CD4-positive, CD25-positive, alpha-beta regulatory T cell (primary cell): Measurements from ENCODE around the gene ICA1. TPM values are rescaled to one million over a fixed set of nuclear protein-coding genes. Genes with fewer than 3 reads are reported as not detected.

Source experiments
- ATAC-seq, 2 donors: fragments of 150-1000 bp; cut with Tn5 transposase; one replicate each; pipeline ENCODE4 v1.10.0; 2021; ENCODE audit warnings: low read depth in 2 of 2, moderate number of reproducible peaks in 2 of 2, moderate library complexity in 1 of 2
- DNase-seq, 3 donors: peaks; one replicate each; pipeline versions ENCODE4 v3.0.0 to v3.0.0-alpha.2; 2012 to 2022; ENCODE audit warnings: mixed read lengths in 1 of 3
- H3K27ac ChIP-seq: one replicate; pipeline ENCODE4 v1.7.0; 2013; ENCODE audit warnings: mild to moderate bottlenecking, low read length; ENCODE audit not compliant: insufficient read depth, poor library complexity, severe bottlenecking
- H3K27me3 ChIP-seq: one replicate; pipeline ENCODE4 v1.7.0; 2013; ENCODE audit warnings: low read length; ENCODE audit not compliant: control insufficient read depth, insufficient read depth
- H3K36me3 ChIP-seq: one replicate; pipeline ENCODE4 v1.7.0; 2013; ENCODE audit warnings: mild to moderate bottlenecking, low read length, moderate library complexity; ENCODE audit not compliant: control insufficient read depth, insufficient read depth
- H3K4me1 ChIP-seq: 2 replicates; pipeline ENCODE4 v1.7.0; 2013; ENCODE audit warnings: mild to moderate bottlenecking, low read length; ENCODE audit not compliant: insufficient read depth, control insufficient read depth, poor library complexity, severe bottlenecking
- H3K4me3 ChIP-seq: one replicate; pipeline ENCODE4 v1.7.0; 2013; ENCODE audit warnings: low read depth, mild to moderate bottlenecking, low read length, moderate library complexity
- H3K9me3 ChIP-seq, 2 experiments: 1 replicate in 1 of 2; 2 replicates in 1 of 2; pipeline ENCODE4 v1.7.0; 2013; ENCODE audit warnings: low read length in 2 of 2, mild to moderate bottlenecking in 1 of 2, moderate library complexity in 1 of 2; ENCODE audit not compliant: control insufficient read depth in 2 of 2
- H3K27ac Mint-ChIP-seq, 3 donors: one replicate each; pipeline ENCODE4 v1.8.0; 2020 to 2022; ENCODE audit warnings: mild to moderate bottlenecking in 3 of 3, mixed read lengths in 3 of 3, moderate library complexity in 2 of 3
- H3K27me3 Mint-ChIP-seq: one replicate; pipeline ENCODE4 v1.8.0; 2022; ENCODE audit warnings: mild to moderate bottlenecking, mixed read lengths
- H3K36me3 Mint-ChIP-seq: one replicate; pipeline ENCODE4 v1.8.0; 2020; ENCODE audit warnings: mixed read lengths
- H3K4me1 Mint-ChIP-seq, 4 donors: one replicate each; pipeline ENCODE4 v1.8.0; 2020 to 2022; ENCODE audit warnings: mixed read lengths in 4 of 4, mild to moderate bottlenecking in 1 of 4
- H3K4me3 Mint-ChIP-seq, 4 donors: one replicate each; pipeline ENCODE4 v1.8.0; 2020 to 2022; ENCODE audit warnings: mild to moderate bottlenecking in 4 of 4, mixed read lengths in 4 of 4, moderate library complexity in 3 of 4
- H3K9me3 Mint-ChIP-seq, 7 donors: one replicate each; pipeline ENCODE4 v1.8.0; 2020 to 2022; ENCODE audit warnings: mixed read lengths in 7 of 7, mild to moderate bottlenecking in 3 of 7, moderate library complexity in 2 of 7
- polyA plus RNA-seq, 4 donors: library from polyadenylated mRNA; unstranded; fragments of 300-500 nt; fragmentation: Illumina TruSeq; gene quantifications; one replicate each; pipeline ENCODE4 v1.2.3, GENCODE V29; 2021
- total RNA-seq: library from RNA; stranded (reverse); gene quantifications from one replicate; pipeline ENCODE4 v1.2.3, GENCODE V29; 2022

The ICA1 gene
- total and polyA plus RNA-seq, 5 donors from 2014 or later: 11.3 to 33.5 (median 21.9) TPM

DNA sequence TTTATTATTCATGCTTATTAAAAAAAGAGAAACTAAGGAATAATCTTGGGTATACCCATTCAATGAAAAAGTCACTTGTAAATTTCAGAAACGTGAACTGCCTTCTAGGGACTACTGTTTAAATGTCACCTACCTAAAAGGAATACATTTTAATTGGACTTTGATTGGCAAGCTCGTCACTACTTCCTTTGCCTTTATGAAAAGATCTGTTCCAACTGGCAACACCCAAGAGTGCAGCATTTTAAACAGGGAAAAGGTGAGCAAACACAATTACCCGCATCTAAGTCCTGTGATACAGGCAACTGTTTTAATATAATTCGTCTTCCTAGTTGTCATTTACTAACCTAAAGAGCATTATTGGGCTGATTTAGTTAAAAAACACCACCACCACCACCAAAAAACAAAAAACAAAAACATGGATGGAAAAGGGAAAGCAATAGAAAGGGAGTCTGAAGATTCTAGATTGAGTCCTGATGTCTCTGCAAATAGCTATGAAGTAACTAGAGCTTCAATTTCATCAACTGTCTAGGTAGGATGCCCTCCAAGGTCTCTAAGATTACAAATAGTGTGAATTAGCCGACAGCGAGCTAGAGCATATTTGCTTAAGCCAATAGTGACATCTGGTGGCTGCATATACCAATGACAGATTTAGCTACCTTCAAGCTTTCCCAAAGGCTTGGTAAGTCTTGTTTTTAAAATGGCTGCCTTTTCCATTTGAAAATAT lies 33.8 kb upstream of the ICA1 start:
- Mint-ChIP-seq H3K4me1 (no peaks in the 10 kb centered on the region), H3K27ac (no peak overlapping the region), H3K36me3 (no peaks in the 10 kb centered on the region), H3K27me3 (peaks cover 36% of the 10 kb centered on the region), H3K9me3 (no peaks in the 10 kb centered on the region), H3K4me3 (no peak overlapping the region)
- Histone ChIP-seq H3K36me3 (no peaks in the 10 kb centered on the region), H3K4me1 (no peaks in the 10 kb centered on the region), H3K4me3 (no peak overlapping the region), H3K27me3 (peaks cover 6% of the 10 kb centered on the region), H3K27ac (no peak overlapping the region), H3K9me3 (no peaks in the 10 kb centered on the region)
- DNase-seq: peak; percentile 13 to 76 (median 49)
- peak; percentile 66 to 68 for ATAC-seq

DNA sequence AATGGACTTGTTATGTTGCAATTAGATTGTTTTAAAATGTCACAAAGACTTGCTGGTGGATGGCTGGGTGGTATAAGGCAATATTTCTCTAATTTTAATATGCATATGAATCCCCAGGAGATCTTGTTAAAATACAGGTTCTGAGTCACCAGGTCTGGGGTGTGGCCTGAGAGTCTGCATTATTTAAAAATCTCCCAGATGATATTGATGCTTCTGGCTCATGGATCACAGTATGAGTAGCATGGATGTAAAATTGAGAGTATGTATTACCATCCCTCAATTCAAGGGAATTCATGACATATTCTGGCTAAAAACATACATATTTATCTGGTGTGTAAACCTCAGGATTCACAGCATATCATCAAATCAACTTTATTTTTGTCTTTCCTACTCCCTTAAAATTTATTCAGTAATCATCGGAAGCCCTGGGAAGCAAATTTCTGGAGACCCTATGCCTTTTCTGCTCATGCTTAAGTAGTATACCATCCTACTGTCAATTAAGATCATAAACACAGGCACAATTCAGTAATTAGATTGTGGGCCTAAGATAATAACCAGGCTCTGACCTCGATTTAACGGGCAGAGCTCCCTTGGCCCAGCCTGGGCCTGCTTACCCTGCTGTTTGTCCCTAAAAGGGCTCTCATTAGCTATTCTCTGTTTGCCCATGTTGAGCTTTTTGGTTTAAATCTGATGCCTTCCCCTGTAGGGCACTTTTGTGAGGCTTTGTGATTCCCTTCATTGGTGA lies 29.6 kb upstream of the ICA1 start:
- Histone ChIP-seq H3K27me3 (peaks cover 6% of the 10 kb centered on the region), H3K4me1 (no peaks in the 10 kb centered on the region), H3K27ac (no peak overlapping the region), H3K36me3 (no peaks in the 10 kb centered on the region), H3K4me3 (no peak overlapping the region), H3K9me3 (no peaks in the 10 kb centered on the region)
- peaks cover 0 to 3% (median 0%) of the 10 kb centered on the region in 4 donors for H3K4me1 Mint-ChIP-seq
- ATAC-seq (no peak), DNase-seq (no peak)
- no peak overlapping the region for H3K4me3 Mint-ChIP-seq
- H3K9me3 Mint-ChIP-seq: no peaks in the 10 kb centered on the region
- no peaks in the 10 kb centered on the region for H3K36me3 Mint-ChIP-seq
- H3K27ac Mint-ChIP-seq: no peak overlapping the region
- H3K27me3 Mint-ChIP-seq: peaks cover 48% of the 10 kb centered on the region

DNA sequence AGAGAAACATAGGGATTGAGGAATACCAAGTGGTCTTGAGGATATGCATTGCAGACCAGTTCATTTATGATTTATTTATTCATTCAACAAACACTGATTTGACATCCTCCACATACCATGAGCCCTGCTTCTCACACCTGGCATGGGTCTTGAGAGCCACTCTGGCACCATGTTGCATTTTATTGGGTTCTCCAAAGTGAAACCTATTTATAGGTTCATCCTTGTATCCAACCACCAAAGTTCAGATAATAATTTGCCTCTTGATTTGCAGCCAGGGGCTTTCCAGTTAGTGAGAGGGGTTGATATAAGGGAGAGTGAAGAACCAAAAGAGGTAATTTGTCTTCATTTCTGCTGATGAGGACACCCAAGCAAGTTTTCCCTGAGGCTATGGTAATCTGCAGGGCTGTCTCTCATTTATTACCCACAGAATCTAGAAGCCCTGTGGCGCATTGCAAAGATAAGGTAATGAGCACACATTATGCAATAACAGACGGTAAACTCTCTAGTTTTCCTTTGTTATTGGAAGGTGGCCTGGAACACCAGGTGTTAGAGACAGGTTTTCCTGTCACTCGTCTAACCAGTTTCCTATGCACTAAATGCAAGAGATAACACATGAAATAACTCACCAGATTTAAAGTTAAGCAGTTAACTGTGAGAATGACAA lies 28.8 kb upstream of the ICA1 start:
- Mint-ChIP-seq H3K4me3 (no peak overlapping the region), H3K4me1 (peaks cover 0 to 3% (median 0%) of the 10 kb centered on the region in 4 donors), H3K27ac (no peak overlapping the region), H3K36me3 (no peaks in the 10 kb centered on the region), H3K9me3 (no peaks in the 10 kb centered on the region), H3K27me3 (peaks cover 44% of the 10 kb centered on the region)
- DNase-seq: no peak
- Histone ChIP-seq H3K36me3 (no peaks in the 10 kb centered on the region), H3K4me3 (no peak overlapping the region), H3K9me3 (no peaks in the 10 kb centered on the region), H3K4me1 (no peaks in the 10 kb centered on the region), H3K27ac (no peak overlapping the region), H3K27me3 (peaks cover 8% of the 10 kb centered on the region)
- no peak for ATAC-seq

DNA sequence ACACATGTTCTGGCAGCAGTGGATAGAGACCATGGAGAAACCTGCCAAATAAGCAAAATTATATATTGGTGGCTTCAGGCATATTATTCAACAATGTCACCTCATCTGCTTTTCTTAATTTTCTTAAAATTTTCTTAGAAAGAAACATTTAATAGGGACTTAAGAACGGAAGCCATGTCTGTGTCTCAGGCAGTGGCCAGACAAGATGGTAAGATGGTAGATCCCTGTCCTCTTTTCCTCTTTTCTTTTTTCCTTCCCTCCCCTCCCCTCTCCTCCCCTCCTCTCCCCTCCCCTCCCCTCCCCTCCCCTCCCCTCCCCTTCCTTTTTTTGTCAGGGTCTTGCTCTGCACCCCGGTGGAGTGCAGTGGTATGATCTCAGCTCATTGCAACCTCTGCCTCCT lies 24.2 kb upstream of the ICA1 start:
- Histone ChIP-seq H3K27ac (no peak overlapping the region), H3K36me3 (no peaks in the 10 kb centered on the region), H3K27me3 (peaks cover 6% of the 10 kb centered on the region), H3K4me1 (no peaks in the 10 kb centered on the region), H3K4me3 (no peak overlapping the region), H3K9me3 (no peaks in the 10 kb centered on the region)
- Mint-ChIP-seq H3K27me3 (peaks cover 27% of the 10 kb centered on the region), H3K9me3 (no peaks in the 10 kb centered on the region), H3K4me1 (peaks cover 0 to 3% (median 0%) of the 10 kb centered on the region in 4 donors), H3K4me3 (no peak overlapping the region), H3K27ac (no peak overlapping the region), H3K36me3 (no peaks in the 10 kb centered on the region)
- DNase-seq (no peak), ATAC-seq (no peak)

DNA sequence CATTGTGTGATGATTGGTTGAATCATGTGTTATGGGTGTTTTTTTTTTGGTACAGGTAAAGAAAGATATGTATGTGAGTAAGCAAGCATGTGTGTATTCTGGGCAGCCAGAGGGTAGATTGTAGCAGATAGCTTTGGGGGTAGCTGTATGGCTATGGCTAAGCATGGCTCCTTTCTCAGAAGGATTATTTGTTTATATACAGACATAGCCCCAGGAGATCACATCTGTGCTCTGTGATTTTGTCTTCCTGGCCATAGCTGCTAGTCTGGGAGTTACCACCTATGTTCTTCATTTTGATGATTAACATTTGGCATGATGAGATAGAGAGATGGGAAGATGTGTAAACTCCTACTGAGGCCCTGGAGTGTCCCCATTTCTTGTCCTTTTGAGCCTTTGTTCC lies 23.2 kb upstream of the ICA1 start:
- no peaks in the 10 kb centered on the region for H3K4me1 ChIP-seq
- H3K27ac Mint-ChIP-seq: no peak overlapping the region
- no peak overlapping the region for H3K4me3 ChIP-seq
- H3K9me3 ChIP-seq: no peaks in the 10 kb centered on the region
- peaks cover 6% of the 10 kb centered on the region for H3K27me3 ChIP-seq
- H3K27ac ChIP-seq: no peak overlapping the region
- no peak for DNase-seq
- H3K4me1 Mint-ChIP-seq: peaks cover 0 to 3% (median 0%) of the 10 kb centered on the region in 4 donors
- H3K36me3 Mint-ChIP-seq: no peaks in the 10 kb centered on the region
- no peak overlapping the region for H3K4me3 Mint-ChIP-seq
- no peaks in the 10 kb centered on the region for H3K36me3 ChIP-seq
- peaks cover 26% of the 10 kb centered on the region for H3K27me3 Mint-ChIP-seq
- H3K9me3 Mint-ChIP-seq: no peaks in the 10 kb centered on the region
- no peak for ATAC-seq

DNA sequence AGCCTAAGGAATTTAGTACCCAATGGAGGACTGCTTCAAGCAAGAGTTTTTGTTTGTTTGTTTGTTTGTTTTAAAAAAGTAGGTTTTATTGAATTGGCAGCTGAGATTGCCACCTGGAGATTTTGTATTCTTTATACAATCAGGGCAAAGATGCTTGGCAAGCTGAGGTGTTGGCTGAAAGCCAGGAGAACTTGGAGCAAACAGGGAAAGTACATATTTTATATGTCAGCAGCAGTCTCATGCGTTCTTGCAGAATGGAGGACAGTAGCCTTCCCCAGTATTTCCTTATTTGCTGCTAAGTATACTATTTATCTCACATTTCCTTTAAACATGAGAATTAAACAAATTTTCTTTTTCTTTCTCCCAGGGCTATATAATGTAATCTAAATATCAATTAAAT lies 22.6 kb upstream of the ICA1 start:
- no peaks in the 10 kb centered on the region for H3K9me3 Mint-ChIP-seq
- H3K4me1 Mint-ChIP-seq: peaks cover 0 to 3% (median 0%) of the 10 kb centered on the region in 4 donors
- peaks cover 6% of the 10 kb centered on the region for H3K27me3 ChIP-seq
- no peaks in the 10 kb centered on the region for H3K36me3 ChIP-seq
- no peak overlapping the region for H3K27ac Mint-ChIP-seq
- no peak overlapping the region for H3K4me3 Mint-ChIP-seq
- H3K4me1 ChIP-seq: no peaks in the 10 kb centered on the region
- ATAC-seq (no peak), DNase-seq (no peak)
- H3K4me3 ChIP-seq: no peak overlapping the region
- H3K27ac ChIP-seq: no peak overlapping the region
- H3K9me3 ChIP-seq: no peaks in the 10 kb centered on the region
- no peaks in the 10 kb centered on the region for H3K36me3 Mint-ChIP-seq
- peaks cover 22% of the 10 kb centered on the region for H3K27me3 Mint-ChIP-seq

DNA sequence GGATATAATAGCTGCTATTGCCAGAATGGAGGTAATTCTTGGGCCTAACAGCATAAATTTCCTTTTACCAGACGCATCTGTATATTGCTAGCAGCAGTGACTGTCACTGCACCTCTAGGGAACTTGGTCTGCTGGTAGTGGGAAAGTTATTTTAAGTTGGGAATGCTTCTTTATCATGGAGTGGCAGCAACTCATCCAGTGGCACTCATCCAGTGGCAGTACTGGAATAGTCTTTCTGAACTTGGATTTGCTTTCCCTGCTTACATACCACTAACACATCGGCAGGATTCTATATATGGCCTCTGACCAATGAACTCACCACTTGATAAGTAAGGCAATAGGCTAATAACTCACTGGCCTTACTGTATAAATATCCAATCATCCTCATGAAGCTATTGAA lies 22.0 kb upstream of the ICA1 start:
- H3K4me1 Mint-ChIP-seq: peaks cover 0 to 3% (median 0%) of the 10 kb centered on the region in 4 donors
- Histone ChIP-seq H3K4me1 (no peaks in the 10 kb centered on the region), H3K36me3 (no peaks in the 10 kb centered on the region), H3K9me3 (no peaks in the 10 kb centered on the region), H3K27me3 (peaks cover 6% of the 10 kb centered on the region), H3K27ac (no peak overlapping the region), H3K4me3 (no peak overlapping the region)
- H3K36me3 Mint-ChIP-seq: no peaks in the 10 kb centered on the region
- no peak for DNase-seq
- H3K4me3 Mint-ChIP-seq: no peak overlapping the region
- H3K27ac Mint-ChIP-seq: no peak overlapping the region
- peaks cover 28% of the 10 kb centered on the region for H3K27me3 Mint-ChIP-seq
- no peak for ATAC-seq
- no peaks in the 10 kb centered on the region for H3K9me3 Mint-ChIP-seq
